ENCODE data around the gene KCNH5.

GRCh38 chr14:62866376-62866775 is 178.9 kb downstream of the KCNH5 start:
- TF ChIP-seq CTCF (IDR thresholded peaks at IDR 0.05; ENCODE audit: low read length): no peak
- no peak for TF ChIP-seq EZH2 (optimal IDR thresholded peaks at IDR 0.05; ENCODE audit: low read depth, low read length)

Measured in MM.1S (cell line).